ENCODE results near the gene RALGAPA2. TPM values are rescaled to one million over a fixed set of nuclear protein-coding genes. Genes with fewer than 3 reads are reported as not detected.

RALGAPA2 gene
- total and polyA plus RNA-seq, 2 donors (not counting 3 experiments of a cell fraction or from before 2014, with no cell fraction given) = 10.0 to 46.8 TPM

DNA sequence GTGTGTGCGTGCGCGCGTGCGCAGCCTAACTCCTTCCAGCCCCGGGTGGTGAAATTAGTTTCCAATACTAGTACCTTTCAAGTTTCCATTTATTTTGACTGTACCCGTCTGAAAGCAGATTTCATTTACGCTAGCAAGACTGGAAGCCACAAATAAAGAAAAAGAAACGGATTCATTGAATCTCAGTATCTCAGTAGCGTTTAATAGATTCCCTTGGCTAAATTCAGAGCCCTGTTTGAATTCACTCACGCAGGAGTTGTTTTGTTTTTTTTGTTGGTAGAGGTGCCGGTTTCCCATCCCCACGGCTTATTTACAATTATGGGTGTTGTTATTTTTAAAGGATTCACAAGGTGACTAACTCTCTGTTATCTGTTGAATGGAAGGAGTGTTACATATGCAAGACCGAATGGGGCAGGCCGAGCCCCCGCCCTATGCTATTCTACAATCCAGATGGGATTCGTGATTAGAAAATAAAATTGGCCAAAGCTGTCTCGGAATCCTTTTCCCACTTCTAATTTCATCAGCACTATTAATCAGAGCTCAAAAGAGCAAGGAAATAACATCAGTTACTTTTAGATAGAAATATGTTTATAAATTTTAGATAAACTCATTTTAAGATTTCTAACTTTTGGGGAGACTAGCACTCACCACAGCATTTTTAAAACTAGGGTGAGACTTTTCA lies 346.8 kb downstream of the RALGAPA2 start:
- Histone ChIP-seq H3K36me3 (ENCODE audit: control insufficient read depth in 2 of 2, extremely low read depth in 1 of 2, insufficient read depth in 2 of 2, low read length in 2 of 2) (no peaks in the 10 kb centered on the region), H3K9ac (replicated peaks; ENCODE audit: extremely low read depth, insufficient read depth, low read length) (no peak overlapping the region), H3K4me2 (ENCODE audit: insufficient read depth, low read length) (no peak overlapping the region), H4K20me1 (replicated peaks; ENCODE audit: control insufficient read depth, extremely low read depth, insufficient read depth, low read length) (no peaks in the 10 kb centered on the region), H3K27me3 (ENCODE audit: control insufficient read depth in 2 of 2, insufficient read depth in 2 of 2, low read length in 2 of 2) (peaks cover 70 to 91% of the 10 kb centered on the region in 2 experiments), H3K4me1 (ENCODE audit: control insufficient read depth, extremely low read depth, insufficient read depth, low read length) (no peaks in the 10 kb centered on the region), H2AFZ (ENCODE audit: low read depth, low read length) (no peak overlapping the region), H3K9me3 (replicated peaks; ENCODE audit: control insufficient read depth, insufficient read depth, low read length) (no peaks in the 10 kb centered on the region), H3K9me1 (replicated peaks; ENCODE audit: control insufficient read depth, extremely low read depth, insufficient read depth, low read length) (no peaks in the 10 kb centered on the region), H3K4me3 (replicated peaks in 1 of 3; ENCODE audit: insufficient read depth in 1 of 3, low read depth in 1 of 3, low read length in 3 of 3) (no peak overlapping the region), H3K27ac (ENCODE audit: insufficient read depth, low read depth, low read length) (no peak overlapping the region), H3K79me2 (ENCODE audit: control insufficient read depth, insufficient read depth, low read length) (no peaks in the 10 kb centered on the region)
- DNase-seq (ENCODE audit: low read depth, low spot score) (no peak), FAIRE-seq (peak; percentile 4)
- dilution Hi-C loops (cut with MboI; ENCODE audit: extremely low pct_ligation_motif_present, low sequenced_read_pairs) (no loop called here), intact Hi-C loops (cut with micrococcal nuclease) (loop anchor here (10.0 kb wide), 2 partner anchors 49 to 459 kb away; no protein-coding TSS in a partner anchor)
- CTCF ChIA-PET = no interaction called here
- TF ChIP-seq, protein P1, sequence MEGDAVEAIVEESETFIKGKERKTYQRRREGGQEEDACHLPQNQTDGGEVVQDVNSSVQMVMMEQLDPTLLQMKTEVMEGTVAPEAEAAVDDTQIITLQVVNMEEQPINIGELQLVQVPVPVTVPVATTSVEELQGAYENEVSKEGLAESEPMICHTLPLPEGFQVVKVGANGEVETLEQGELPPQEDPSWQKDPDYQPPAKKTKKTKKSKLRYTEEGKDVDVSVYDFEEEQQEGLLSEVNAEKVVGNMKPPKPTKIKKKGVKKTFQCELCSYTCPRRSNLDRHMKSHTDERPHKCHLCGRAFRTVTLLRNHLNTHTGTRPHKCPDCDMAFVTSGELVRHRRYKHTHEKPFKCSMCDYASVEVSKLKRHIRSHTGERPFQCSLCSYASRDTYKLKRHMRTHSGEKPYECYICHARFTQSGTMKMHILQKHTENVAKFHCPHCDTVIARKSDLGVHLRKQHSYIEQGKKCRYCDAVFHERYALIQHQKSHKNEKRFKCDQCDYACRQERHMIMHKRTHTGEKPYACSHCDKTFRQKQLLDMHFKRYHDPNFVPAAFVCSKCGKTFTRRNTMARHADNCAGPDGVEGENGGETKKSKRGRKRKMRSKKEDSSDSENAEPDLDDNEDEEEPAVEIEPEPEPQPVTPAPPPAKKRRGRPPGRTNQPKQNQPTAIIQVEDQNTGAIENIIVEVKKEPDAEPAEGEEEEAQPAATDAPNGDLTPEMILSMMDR (IDR thresholded peaks at IDR 0.05; ENCODE audit: extremely low read depth in 1 of 2, insufficient read depth in 1 of 2, low read depth in 1 of 2, low read length in 2 of 2) = no peak
- TF ChIP-seq JUN (IDR thresholded peaks at IDR 0.05; ENCODE audit: borderline replicate concordance, insufficient read depth, insufficient read length, low read depth) = no peak
- TF ChIP-seq EZH2 (IDR thresholded peaks at IDR 0.05; ENCODE audit: borderline replicate concordance, low read depth, low read length, severe bottlenecking) = peak; percentile 1
- TF ChIP-seq POLR2A (IDR thresholded peaks at IDR 0.05; ENCODE audit: low read depth, low read length) = no peak
- no peak for TF ChIP-seq MYC (IDR thresholded peaks at IDR 0.05; ENCODE audit: low read depth, low read length)
- POLR2A ChIA-PET = no interaction called here
- BruUV-seq (replicated peaks) = no TSS peak

Data from endothelial cell of umbilical vein (primary cell).